SH-SY5Y (cell line): ENCODE measurements around the gene MCM10.

Experiments
- GATA2 ChIP-seq: IDR thresholded peaks from 2 replicates; pipeline ENCODE4 v1.6.1; 2011; ENCODE audit warnings: mild to moderate bottlenecking, low read depth, low read length
- GATA3 ChIP-seq: IDR thresholded peaks from 2 replicates; pipeline ENCODE4 v1.6.1; 2011; ENCODE audit warnings: low read depth, mild to moderate bottlenecking, low read length, moderate library complexity

- TF ChIP-seq GATA2: no peak
- TF ChIP-seq GATA3: no peak
Observed at GRCh38 chr10:13118784-13119410, 42.5 kb upstream of the MCM10 start.
